HEK293 (cell line): ENCODE data around the gene RCAN2.

ENCODE experiments used
- CTCF ChIA-PET: fragments of 350-600 bp; formaldehyde crosslinking; extraction: SDS; loops from one replicate; lab custom pipeline; 2021; ENCODE audit warnings: antibody characterized with exemption; lab: Yijun Ruan, JAX
- POLR2A ChIA-PET: fragments of 300-600 bp; formaldehyde crosslinking; extraction: SDS; loops from one replicate; lab custom pipeline; 2020; ENCODE audit warnings: antibody characterized with exemption, inconsistent platforms; lab: Yijun Ruan, JAX
- H3K27ac ChIP-seq: fragments of 200-500 bp; sonication (Bioruptor generic); 2 replicates; pipeline ENCODE4 v1.5.1; 2014; ENCODE audit warnings: low read depth, low read length, control low read depth, inconsistent platforms; ENCODE audit errors: extremely low read depth
- H3K36me3 ChIP-seq, 2 experiments: fragments of 200-500 bp in 1 of 2; sonication (Bioruptor generic) in 1 of 2; 1 replicate in 1 of 2; 2 replicates in 1 of 2; pipeline ENCODE4 v1.5.1; 2014 to 2017; ENCODE audit warnings: inconsistent platforms in 2 of 2, low read length in 2 of 2; ENCODE audit not compliant: control insufficient read depth in 2 of 2, insufficient read depth in 1 of 2
- H3K4me1 ChIP-seq: fragments of 200-500 bp; sonication (Bioruptor generic); 2 replicates; pipeline ENCODE4 v1.5.1; 2014; ENCODE audit warnings: mild to moderate bottlenecking, low read length, inconsistent platforms; ENCODE audit not compliant: control insufficient read depth, insufficient read depth
- H3K4me3 ChIP-seq: 2 replicates; pipeline ENCODE4 v1.5.1; 2011; ENCODE audit warnings: low read depth, mild to moderate bottlenecking, control low read depth, low read length, moderate library complexity
- H3K9me3 ChIP-seq: fragments of 200-500 bp; sonication (Bioruptor generic); 2 replicates; pipeline ENCODE4 v1.5.1; 2014; ENCODE audit warnings: low read depth, low read length, inconsistent platforms; ENCODE audit not compliant: control insufficient read depth, insufficient read depth
- GLI2 ChIP-seq: fragments of 450-650 bp; formaldehyde crosslinking; IDR thresholded peaks from 2 replicates; pipeline ENCODE4; 2017; ENCODE audit warnings: missing biosample characterization, missing genetic modification characterization, low read depth, borderline replicate concordance
- KLF1 ChIP-seq: fragments of 450-650 bp; formaldehyde crosslinking; IDR thresholded peaks from 2 replicates; pipeline ENCODE4 v1.5.1; 2016; ENCODE audit warnings: missing biosample characterization, missing genetic modification characterization
- KLF16 ChIP-seq: fragments of 450-650 bp; formaldehyde crosslinking; IDR thresholded peaks from 2 replicates; pipeline ENCODE4 v1.5.1; 2017; ENCODE audit warnings: missing biosample characterization, missing genetic modification characterization
- REPIN1 ChIP-seq: fragments of 450-650 bp; formaldehyde crosslinking; IDR thresholded peaks from 2 replicates; pipeline ENCODE4 v1.5.1; 2017; ENCODE audit warnings: missing biosample characterization, missing genetic modification characterization, low read depth
- SCRT1 ChIP-seq: fragments of 450-650 bp; formaldehyde crosslinking; IDR thresholded peaks from 2 replicates; pipeline ENCODE4 v1.5.1; 2016; ENCODE audit warnings: missing biosample characterization, missing genetic modification characterization, borderline replicate concordance
- SP2 ChIP-seq: fragments of 450-650 bp; formaldehyde crosslinking; IDR thresholded peaks from 2 replicates; pipeline ENCODE4 v1.5.1; 2016; ENCODE audit warnings: missing biosample characterization, missing genetic modification characterization
- YY2 ChIP-seq: fragments of 450-650 bp; formaldehyde crosslinking; IDR thresholded peaks from 2 replicates; pipeline ENCODE4 v1.5.1; 2016; ENCODE audit warnings: missing biosample characterization, missing genetic modification characterization
- ZBTB1 ChIP-seq: fragments of 450-650 bp; formaldehyde crosslinking; IDR thresholded peaks from 2 replicates; pipeline ENCODE4 v1.5.1; 2016; ENCODE audit warnings: missing biosample characterization, missing genetic modification characterization
- ZBTB8A ChIP-seq: fragments of 450-650 bp; formaldehyde crosslinking; IDR thresholded peaks from 2 replicates; pipeline ENCODE4 v1.5.1; 2016; ENCODE audit warnings: missing biosample characterization, missing genetic modification characterization
- ZNF112 ChIP-seq: fragments of 450-650 bp; formaldehyde crosslinking; IDR thresholded peaks from 2 replicates; pipeline ENCODE4 v1.5.0; 2017; ENCODE audit warnings: missing biosample characterization, missing genetic modification characterization
- ZNF114 ChIP-seq: fragments of 450-650 bp; formaldehyde crosslinking; IDR thresholded peaks from 2 replicates; pipeline ENCODE4 v1.5.0; 2017; ENCODE audit warnings: missing biosample characterization, missing genetic modification characterization
- ZNF133 ChIP-seq: fragments of 450-650 bp; formaldehyde crosslinking; IDR thresholded peaks from 2 replicates; pipeline ENCODE4 v1.5.1; 2016; ENCODE audit warnings: missing biosample characterization, missing genetic modification characterization
- ZNF202 ChIP-seq: fragments of 450-650 bp; formaldehyde crosslinking; IDR thresholded peaks from 2 replicates; pipeline ENCODE4 v1.5.1; 2016; ENCODE audit warnings: missing biosample characterization, missing genetic modification characterization, borderline replicate concordance
- ZNF274 ChIP-seq, 2 experiments: fragments of 200-500 bp in 1 of 2; fragments of 450-650 bp in 1 of 2; sonication (Bioruptor generic) in 1 of 2; formaldehyde crosslinking in 1 of 2; IDR thresholded peaks; 2 replicates each; pipeline versions ENCODE4 v1.5.1 to v1.6.1; 2014 to 2016; ENCODE audit warnings: borderline replicate concordance in 1 of 2, inconsistent platforms in 1 of 2, low read length in 1 of 2, missing biosample characterization in 1 of 2, missing genetic modification characterization in 1 of 2
- ZNF341 ChIP-seq: fragments of 450-650 bp; formaldehyde crosslinking; IDR thresholded peaks from 2 replicates; pipeline ENCODE4; 2016; ENCODE audit warnings: low read depth, missing biosample characterization, missing genetic modification characterization
- ZNF549 ChIP-seq: fragments of 450-650 bp; IDR thresholded peaks from 2 replicates; pipeline ENCODE4 v1.5.1; 2018; ENCODE audit warnings: missing biosample characterization, missing genetic modification characterization, mild to moderate bottlenecking, inconsistent platforms, moderate library complexity
- ZNF677 ChIP-seq: fragments of 450-650 bp; IDR thresholded peaks from 2 replicates; pipeline ENCODE4 v1.5.0; 2018; ENCODE audit warnings: missing biosample characterization, mild to moderate bottlenecking, missing genetic modification characterization, moderate library complexity
- ZNF837 ChIP-seq: fragments of 450-650 bp; formaldehyde crosslinking; IDR thresholded peaks from 2 replicates; pipeline ENCODE4 v1.5.1; 2016; ENCODE audit warnings: missing biosample characterization, missing genetic modification characterization
- TF ChIP-seq, protein P1 (sequence below): IDR thresholded peaks from 2 replicates; pipeline ENCODE4 v1.6.1; 2011; ENCODE audit warnings: mild to moderate bottlenecking, low read depth, low read length, borderline replicate concordance
- TF ChIP-seq, protein P2 (sequence below): fragments of 450-650 bp; formaldehyde crosslinking; IDR thresholded peaks from 2 replicates; pipeline ENCODE4 v1.5.1; 2016; ENCODE audit warnings: missing biosample characterization, missing genetic modification characterization
- TF ChIP-seq, protein P3 (sequence below): fragments of 450-650 bp; formaldehyde crosslinking; IDR thresholded peaks from 2 replicates; pipeline ENCODE4 v1.5.1; 2016; ENCODE audit warnings: missing biosample characterization, missing genetic modification characterization
- TF ChIP-seq, protein P4 (sequence below): fragments of 450-650 bp; formaldehyde crosslinking; IDR thresholded peaks from 2 replicates; pipeline ENCODE4 v1.5.1; 2017; ENCODE audit warnings: missing biosample characterization, missing genetic modification characterization
- TF ChIP-seq, protein P5 (sequence below): fragments of 450-650 bp; formaldehyde crosslinking; IDR thresholded peaks from 2 replicates; pipeline ENCODE4 v1.5.1; 2017; ENCODE audit warnings: missing biosample characterization, mild to moderate bottlenecking, missing genetic modification characterization, moderate library complexity
- TF ChIP-seq, protein P6 (sequence below): fragments of 450-650 bp; formaldehyde crosslinking; IDR thresholded peaks from 2 replicates; pipeline ENCODE4 v1.5.1; 2016; ENCODE audit warnings: missing biosample characterization, missing genetic modification characterization

The RCAN2 gene

DNA sequence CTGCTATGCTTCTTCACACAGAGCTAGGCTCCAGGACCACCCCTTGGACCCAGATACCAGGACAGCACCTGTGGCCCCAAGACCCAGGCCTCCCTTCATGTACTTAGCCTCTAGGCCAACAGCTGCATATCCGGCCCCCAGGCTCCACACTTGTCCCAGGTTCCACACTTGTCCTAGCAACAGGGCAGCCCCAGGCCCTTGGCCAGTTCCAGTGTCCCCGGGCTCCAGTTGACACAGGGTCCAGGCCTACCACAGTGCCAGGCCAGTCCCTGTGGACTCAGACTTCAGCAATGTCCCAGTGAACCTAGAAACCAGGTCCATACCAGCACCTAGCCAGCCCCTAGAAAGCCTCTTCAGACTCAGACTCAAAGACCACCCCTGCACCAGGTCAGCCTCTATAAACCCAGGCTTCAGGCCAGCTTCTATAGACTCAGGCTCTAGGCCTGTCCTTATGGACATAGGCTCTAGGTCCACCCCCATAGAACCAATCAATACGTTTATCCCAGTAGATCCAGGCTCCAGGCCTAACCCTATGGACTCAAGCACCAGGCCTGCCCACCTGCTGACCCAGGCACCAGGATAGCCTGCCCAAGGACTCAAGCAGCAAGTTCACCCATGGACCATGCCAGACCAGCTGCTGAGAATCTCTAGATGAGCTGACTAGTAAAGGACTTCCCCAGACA, 46.3 kb downstream of the RCAN2 start:
- Histone ChIP-seq H3K4me3 (no peak overlapping the region), H3K36me3 (no peaks in the 10 kb centered on the region), H3K27ac (no peak overlapping the region), H3K4me1 (peaks cover 4% of the 10 kb centered on the region; the same call in 1 of the 2 replicates), H3K9me3 (no peaks in the 10 kb centered on the region)
- TF ChIP-seq ZNF549 (tag by site-specific recombination) (0 out of 2 replicates have a peak, but pooled peaks have one; percentile 8), ZBTB1 (no peak)
- TF ChIP-seq, protein P1, sequence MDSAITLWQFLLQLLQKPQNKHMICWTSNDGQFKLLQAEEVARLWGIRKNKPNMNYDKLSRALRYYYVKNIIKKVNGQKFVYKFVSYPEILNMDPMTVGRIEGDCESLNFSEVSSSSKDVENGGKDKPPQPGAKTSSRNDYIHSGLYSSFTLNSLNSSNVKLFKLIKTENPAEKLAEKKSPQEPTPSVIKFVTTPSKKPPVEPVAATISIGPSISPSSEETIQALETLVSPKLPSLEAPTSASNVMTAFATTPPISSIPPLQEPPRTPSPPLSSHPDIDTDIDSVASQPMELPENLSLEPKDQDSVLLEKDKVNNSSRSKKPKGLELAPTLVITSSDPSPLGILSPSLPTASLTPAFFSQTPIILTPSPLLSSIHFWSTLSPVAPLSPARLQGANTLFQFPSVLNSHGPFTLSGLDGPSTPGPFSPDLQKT, result no peak
- POLR2A ChIA-PET, result no interaction called here
- CTCF ChIA-PET, result no interaction called here

DNA sequence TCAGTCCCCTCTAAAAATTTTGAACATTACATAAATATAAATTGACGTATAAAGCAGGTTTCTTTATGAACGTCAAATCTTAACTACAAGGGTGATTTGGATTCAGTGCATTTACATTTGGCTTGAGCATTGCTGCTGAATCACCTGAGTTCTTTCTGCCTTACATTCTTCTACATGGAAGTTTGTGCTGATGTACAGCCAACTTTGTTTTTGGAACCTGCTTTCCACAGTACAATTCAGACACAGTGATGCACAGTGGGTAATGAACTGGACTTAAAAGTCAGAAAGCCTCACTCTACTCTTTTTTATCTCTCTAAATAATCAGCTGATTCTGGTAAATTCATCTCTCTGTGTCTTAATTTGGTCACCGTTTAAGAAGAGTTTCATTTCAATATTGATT, 47.6 kb downstream of the RCAN2 start:
- H3K36me3 ChIP-seq, result no peaks in the 10 kb centered on the region
- POLR2A ChIA-PET, result no interaction called here
- CTCF ChIA-PET, result interaction anchor here (0.6 to 1.1 kb wide), 2 partner anchors 47 to 405 kb away, joined by 3 read pairs; no protein-coding TSS in a partner anchor

DNA sequence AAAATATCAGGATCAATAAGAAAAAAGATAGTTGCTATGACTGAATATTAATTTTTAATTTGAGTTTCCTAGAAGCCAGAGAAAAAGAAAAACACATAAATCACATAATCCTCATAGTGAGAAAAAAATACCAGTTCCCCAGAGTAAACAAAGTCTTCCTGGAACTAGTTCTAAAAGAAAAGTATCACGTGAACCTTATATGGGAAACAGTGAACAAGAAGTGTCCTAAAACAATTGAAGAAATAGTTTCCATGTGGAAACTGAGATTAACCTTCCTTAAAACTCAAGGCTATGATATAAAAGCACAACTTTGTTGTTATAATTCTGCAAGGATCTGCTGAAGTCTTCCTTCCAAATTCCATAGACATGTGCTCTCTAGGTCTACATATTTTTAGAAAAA, 50.6 kb downstream of the RCAN2 start:
- ChIA-PET POLR2A (no interaction called here), CTCF (no interaction called here)
- H3K4me1 ChIP-seq, result peaks cover 4% of the 10 kb centered on the region; the same call in 1 of the 2 replicates
- H3K9me3 ChIP-seq, result no peaks in the 10 kb centered on the region
- no peak overlapping the region for H3K27ac ChIP-seq
- no peaks in the 10 kb centered on the region for H3K36me3 ChIP-seq
- H3K4me3 ChIP-seq, result no peak overlapping the region
- TF ChIP-seq, protein P2, sequence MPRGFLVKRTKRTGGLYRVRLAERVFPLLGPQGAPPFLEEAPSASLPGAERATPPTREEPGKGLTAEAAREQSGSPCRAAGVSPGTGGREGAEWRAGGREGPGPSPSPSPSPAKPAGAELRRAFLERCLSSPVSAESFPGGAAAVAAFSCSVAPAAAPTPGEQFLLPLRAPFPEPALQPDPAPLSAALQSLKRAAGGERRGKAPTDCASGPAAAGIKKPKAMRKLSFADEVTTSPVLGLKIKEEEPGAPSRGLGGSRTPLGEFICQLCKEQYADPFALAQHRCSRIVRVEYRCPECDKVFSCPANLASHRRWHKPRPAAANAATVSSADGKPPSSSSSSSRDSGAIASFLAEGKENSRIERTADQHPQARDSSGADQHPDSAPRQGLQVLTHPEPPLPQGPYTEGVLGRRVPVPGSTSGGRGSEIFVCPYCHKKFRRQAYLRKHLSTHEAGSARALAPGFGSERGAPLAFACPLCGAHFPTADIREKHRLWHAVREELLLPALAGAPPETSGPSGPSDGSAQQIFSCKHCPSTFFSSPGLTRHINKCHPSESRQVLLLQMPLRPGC (tag by site-specific recombination), result no peak
- TF ChIP-seq ZNF114, result no peak
- TF ChIP-seq, protein P3, sequence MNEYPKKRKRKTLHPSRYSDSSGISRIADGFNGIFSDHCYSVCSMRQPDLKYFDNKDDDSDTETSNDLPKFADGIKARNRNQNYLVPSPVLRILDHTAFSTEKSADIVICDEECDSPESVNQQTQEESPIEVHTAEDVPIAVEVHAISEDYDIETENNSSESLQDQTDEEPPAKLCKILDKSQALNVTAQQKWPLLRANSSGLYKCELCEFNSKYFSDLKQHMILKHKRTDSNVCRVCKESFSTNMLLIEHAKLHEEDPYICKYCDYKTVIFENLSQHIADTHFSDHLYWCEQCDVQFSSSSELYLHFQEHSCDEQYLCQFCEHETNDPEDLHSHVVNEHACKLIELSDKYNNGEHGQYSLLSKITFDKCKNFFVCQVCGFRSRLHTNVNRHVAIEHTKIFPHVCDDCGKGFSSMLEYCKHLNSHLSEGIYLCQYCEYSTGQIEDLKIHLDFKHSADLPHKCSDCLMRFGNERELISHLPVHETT, result no peak
- TF ChIP-seq GLI2 (tag by site-specific recombination), result no peak
- TF ChIP-seq SP2, result no peak
- TF ChIP-seq ZBTB8A (tag by site-specific recombination), result no peak
- TF ChIP-seq, protein P4, sequence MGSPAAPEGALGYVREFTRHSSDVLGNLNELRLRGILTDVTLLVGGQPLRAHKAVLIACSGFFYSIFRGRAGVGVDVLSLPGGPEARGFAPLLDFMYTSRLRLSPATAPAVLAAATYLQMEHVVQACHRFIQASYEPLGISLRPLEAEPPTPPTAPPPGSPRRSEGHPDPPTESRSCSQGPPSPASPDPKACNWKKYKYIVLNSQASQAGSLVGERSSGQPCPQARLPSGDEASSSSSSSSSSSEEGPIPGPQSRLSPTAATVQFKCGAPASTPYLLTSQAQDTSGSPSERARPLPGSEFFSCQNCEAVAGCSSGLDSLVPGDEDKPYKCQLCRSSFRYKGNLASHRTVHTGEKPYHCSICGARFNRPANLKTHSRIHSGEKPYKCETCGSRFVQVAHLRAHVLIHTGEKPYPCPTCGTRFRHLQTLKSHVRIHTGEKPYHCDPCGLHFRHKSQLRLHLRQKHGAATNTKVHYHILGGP, result no peak
- TF ChIP-seq ZNF837 (tag by site-specific recombination), result no peak
- no peak for TF ChIP-seq KLF16 (tag by site-specific recombination)
- no peak for TF ChIP-seq ZNF274 (IDR thresholded peaks at IDR 0.05; ENCODE audit: low read length)
- no peak for TF ChIP-seq ZNF274 (tag by site-specific recombination; IDR thresholded peaks at IDR 0.05; ENCODE audit: borderline replicate concordance)
- TF ChIP-seq YY2, result no peak

More for the DNA sequence above, 47.6 kb downstream of the RCAN2 start:
- TF ChIP-seq KLF1 (tag by site-specific recombination), result no peak
- TF ChIP-seq, protein P5, sequence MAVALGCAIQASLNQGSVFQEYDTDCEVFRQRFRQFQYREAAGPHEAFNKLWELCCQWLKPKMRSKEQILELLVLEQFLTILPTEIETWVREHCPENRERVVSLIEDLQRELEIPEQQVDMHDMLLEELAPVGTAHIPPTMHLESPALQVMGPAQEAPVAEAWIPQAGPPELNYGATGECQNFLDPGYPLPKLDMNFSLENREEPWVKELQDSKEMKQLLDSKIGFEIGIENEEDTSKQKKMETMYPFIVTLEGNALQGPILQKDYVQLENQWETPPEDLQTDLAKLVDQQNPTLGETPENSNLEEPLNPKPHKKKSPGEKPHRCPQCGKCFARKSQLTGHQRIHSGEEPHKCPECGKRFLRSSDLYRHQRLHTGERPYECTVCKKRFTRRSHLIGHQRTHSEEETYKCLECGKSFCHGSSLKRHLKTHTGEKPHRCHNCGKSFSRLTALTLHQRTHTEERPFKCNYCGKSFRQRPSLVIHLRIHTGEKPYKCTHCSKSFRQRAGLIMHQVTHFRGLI (tag by site-specific recombination), result no peak
- TF ChIP-seq SCRT1, result no peak
- TF ChIP-seq ZNF133 (tag by site-specific recombination), result no peak
- TF ChIP-seq ZNF202 (tag by site-specific recombination), result no peak
- TF ChIP-seq, protein P6, sequence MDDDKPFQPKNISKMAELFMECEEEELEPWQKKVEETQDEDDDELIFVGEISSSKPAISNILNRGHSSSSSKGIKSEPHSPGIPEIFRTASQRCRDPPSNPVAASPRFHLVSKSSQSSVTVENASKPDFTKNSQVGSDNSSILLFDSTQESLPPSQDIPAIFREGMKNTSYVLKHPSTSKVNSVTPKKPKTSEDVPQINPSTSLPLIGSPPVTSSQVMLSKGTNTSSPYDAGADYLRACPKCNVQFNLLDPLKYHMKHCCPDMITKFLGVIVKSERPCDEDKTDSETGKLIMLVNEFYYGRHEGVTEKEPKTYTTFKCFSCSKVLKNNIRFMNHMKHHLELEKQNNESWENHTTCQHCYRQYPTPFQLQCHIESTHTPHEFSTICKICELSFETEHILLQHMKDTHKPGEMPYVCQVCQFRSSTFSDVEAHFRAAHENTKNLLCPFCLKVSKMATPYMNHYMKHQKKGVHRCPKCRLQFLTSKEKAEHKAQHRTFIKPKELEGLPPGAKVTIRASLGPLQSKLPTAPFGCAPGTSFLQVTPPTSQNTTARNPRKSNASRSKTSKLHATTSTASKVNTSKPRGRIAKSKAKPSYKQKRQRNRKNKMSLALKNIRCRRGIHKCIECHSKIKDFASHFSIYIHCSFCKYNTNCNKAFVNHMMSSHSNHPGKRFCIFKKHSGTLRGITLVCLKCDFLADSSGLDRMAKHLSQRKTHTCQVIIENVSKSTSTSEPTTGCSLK (tag by site-specific recombination), result no peak
- no peak for TF ChIP-seq ZNF112
- no peak for TF ChIP-seq ZNF677 (tag by site-specific recombination)
- no peak for TF ChIP-seq ZNF341 (tag by site-specific recombination)
- no peak for TF ChIP-seq ZNF274 (IDR thresholded peaks at IDR 0.05; ENCODE audit: low read length)
- no peak for TF ChIP-seq ZNF274 (tag by site-specific recombination; IDR thresholded peaks at IDR 0.05; ENCODE audit: borderline replicate concordance)
- TF ChIP-seq REPIN1 (tag by site-specific recombination), result no peak
- Histone ChIP-seq H3K4me3 (no peak overlapping the region), H3K27ac (no peak overlapping the region), H3K4me1 (peaks cover 4% of the 10 kb centered on the region; the same call in 1 of the 2 replicates), H3K9me3 (no peaks in the 10 kb centered on the region)
